ENCODE results near the gene RALGDS. TPM values are rescaled to one million over a fixed set of nuclear protein-coding genes. Genes with fewer than 3 reads are reported as not detected.

RALGDS gene
- total RNA-seq, 4 donors from 2014 or later: 53.4 to 71.1 (median 55.3) TPM

GRCh38 chr9:133080161-133080560 is 40.9 kb downstream of the RALGDS start:
- intact Hi-C loops (cut with DNase I): no loop called here
- H3K9me3 ChIP-seq: no peaks in the 10 kb centered on the region
- no peaks in the 10 kb centered on the region for H3K27me3 ChIP-seq
- DNase-seq: no peak
- no peak overlapping the region for H3K4me3 ChIP-seq
- TF ChIP-seq POLR2A (IDR thresholded peaks at IDR 0.05) (no peak), CTCF (IDR thresholded peaks at IDR 0.05) (no peak)
- no peaks in the 10 kb centered on the region for H3K4me1 ChIP-seq
- H3K36me3 ChIP-seq: no peaks in the 10 kb centered on the region
- no peak overlapping the region for H3K27ac ChIP-seq
- WGBS, 2 donors: 88 to 89% methylated on average over 7 of the region's 7 CpGs

- Histone ChIP-seq H3K36me3 (no peaks in the 10 kb centered on the region), H3K4me3 (no peak overlapping the region), H3K27me3 (no peaks in the 10 kb centered on the region), H3K27ac (no peak overlapping the region), H3K9me3 (no peaks in the 10 kb centered on the region), H3K4me1 (no peaks in the 10 kb centered on the region)
- DNase-seq: no peak
- TF ChIP-seq POLR2A (IDR thresholded peaks at IDR 0.05) (no peak), CTCF (IDR thresholded peaks at IDR 0.05) (no peak)
- 83% methylated on average over 2 of the region's 14 CpGs; no CpG with 5 or more reads in 1 of the 2 donors for whole genome bisulfite sequencing, 2 donors
- intact Hi-C loops (cut with DNase I): no loop called here
These were observed 42.6 kb downstream of the RALGDS start for GRCh38 chr9:133078486-133078885.

DNA sequence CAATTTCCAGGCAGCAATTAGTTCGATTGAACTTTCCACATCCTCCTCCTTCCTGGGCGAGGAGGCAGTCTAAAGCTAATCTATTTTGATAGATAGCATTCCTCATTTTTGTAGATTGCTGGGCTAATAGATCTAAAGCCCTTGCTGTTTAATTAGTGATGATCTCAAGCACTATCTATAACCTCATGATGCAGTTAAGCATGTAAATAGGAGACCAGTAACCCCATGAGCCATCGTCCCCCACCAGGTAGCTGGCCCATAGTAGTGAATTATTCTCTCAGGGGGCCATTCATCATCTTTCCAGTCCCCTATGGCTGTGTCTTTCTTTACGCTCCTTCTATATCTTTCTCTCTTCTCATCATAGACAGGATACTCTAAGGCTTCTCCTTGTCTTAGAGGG is 44.3 kb downstream of the RALGDS start:
- no peak for DNase-seq
- H3K9me3 ChIP-seq: no peaks in the 10 kb centered on the region
- no peaks in the 10 kb centered on the region for H3K4me1 ChIP-seq
- no peak overlapping the region for H3K4me3 ChIP-seq
- H3K36me3 ChIP-seq: no peaks in the 10 kb centered on the region
- H3K27ac ChIP-seq: no peak overlapping the region
- intact Hi-C loops (cut with DNase I): no loop called here
- 89 to 100% methylated on average over 2 to 4 of the region's 4 CpGs for WGBS, 2 donors
- no peaks in the 10 kb centered on the region for H3K27me3 ChIP-seq
- no peak for TF ChIP-seq POLR2A (IDR thresholded peaks at IDR 0.05)
- TF ChIP-seq CTCF (IDR thresholded peaks at IDR 0.05): no peak

DNA sequence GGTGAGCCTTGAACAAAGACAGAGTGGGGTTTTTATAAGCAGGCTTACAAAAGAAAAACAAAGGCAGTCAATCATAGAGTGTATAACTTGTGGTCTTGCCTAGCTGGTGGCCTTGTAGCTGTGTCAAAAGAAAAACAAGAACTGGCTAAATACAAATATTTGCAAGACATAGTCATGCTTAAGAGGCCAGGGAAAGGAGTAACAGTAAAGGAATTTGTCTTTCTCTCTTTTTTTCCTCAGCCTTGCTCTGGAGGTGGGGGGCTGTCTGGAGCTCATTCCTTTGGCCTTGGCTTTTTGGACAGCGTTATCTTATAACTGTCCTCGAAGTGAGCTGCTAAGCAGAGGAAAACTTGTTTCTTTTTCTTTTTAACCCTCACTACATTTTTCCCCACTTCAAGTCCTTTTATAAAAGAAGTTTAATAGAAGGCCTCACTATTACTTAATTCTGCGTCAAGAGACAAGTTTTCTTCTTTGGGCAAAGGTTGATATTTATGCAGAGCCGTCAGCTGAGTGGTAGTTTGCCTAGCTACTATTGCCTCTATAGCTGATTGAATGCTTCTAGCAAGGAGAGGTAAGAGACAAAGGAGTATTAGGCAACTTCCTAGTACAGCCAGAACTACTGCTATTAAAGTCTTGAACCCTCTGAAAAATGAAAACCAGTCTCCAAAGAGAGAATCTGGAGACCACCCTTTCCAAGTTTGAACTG is 45.0 kb downstream of the RALGDS start:
- intact Hi-C loops (cut with DNase I): no loop called here
- Histone ChIP-seq H3K27me3 (no peaks in the 10 kb centered on the region), H3K4me3 (no peak overlapping the region), H3K4me1 (no peaks in the 10 kb centered on the region), H3K36me3 (no peaks in the 10 kb centered on the region), H3K27ac (no peak overlapping the region), H3K9me3 (no peaks in the 10 kb centered on the region)
- 49 to 75% methylated on average over 4 of the region's 4 CpGs for WGBS, 2 donors
- DNase-seq: no peak
- no peak for TF ChIP-seq CTCF (IDR thresholded peaks at IDR 0.05)
- TF ChIP-seq POLR2A (IDR thresholded peaks at IDR 0.05): no peak

GRCh38 chr9:133074111-133074651 is 46.9 kb downstream of the RALGDS start:
- intact Hi-C loops (cut with DNase I): no loop called here
- Histone ChIP-seq H3K4me1 (no peaks in the 10 kb centered on the region), H3K27ac (no peak overlapping the region), H3K9me3 (no peaks in the 10 kb centered on the region), H3K4me3 (no peak overlapping the region), H3K36me3 (peaks cover 0 to 7% (median 0%) of the 10 kb centered on the region in 3 donors), H3K27me3 (no peaks in the 10 kb centered on the region)
- DNase-seq: no peak
- TF ChIP-seq CTCF (IDR thresholded peaks at IDR 0.05) (no peak), POLR2A (IDR thresholded peaks at IDR 0.05) (no peak)
- WGBS, 2 donors: 55 to 62% methylated on average over 6 to 8 of the region's 8 CpGs

Measured in esophagus squamous epithelium (tissue), 5 donors.